Ovary (tissue), 3 donors: ENCODE data around the gene HECTD1.

Experiments used
- CTCF ChIP-seq, 3 donors: fragments of 450-650 bp in 2 of 3; fragments of 200-600 bp in 1 of 3; IDR thresholded peaks; one replicate each; pipeline versions ENCODE4 v1.5.1 to v1.8.0; 2016 to 2022; ENCODE audit warnings: antibody characterized with exemption in 3 of 3, mild to moderate bottlenecking in 1 of 3
- POLR2A ChIP-seq: fragments of 450-650 bp; IDR thresholded peaks from one replicate; pipeline ENCODE4 v1.6.1; 2017; ENCODE audit warnings: antibody characterized with exemption, mild to moderate bottlenecking, moderate library complexity
- donor health status: DM: no; HTN: no; CAD: no.

- TF ChIP-seq CTCF (IDR thresholded peaks at IDR 0.05), result no peak
- TF ChIP-seq POLR2A, result no peak
Observed at GRCh38 chr14:31253746-31254471, 46.3 kb upstream of the HECTD1 start.
